GM19193 (cell line): ENCODE data around the gene SCFD2.

Source experiments
- POLR2A ChIP-seq: IDR thresholded peaks from 4 replicates; pipeline ENCODE4 v1.6.1; 2011; ENCODE audit not compliant: insufficient read depth, insufficient read length; ENCODE audit errors: extremely low read depth

SCFD2 gene

DNA sequence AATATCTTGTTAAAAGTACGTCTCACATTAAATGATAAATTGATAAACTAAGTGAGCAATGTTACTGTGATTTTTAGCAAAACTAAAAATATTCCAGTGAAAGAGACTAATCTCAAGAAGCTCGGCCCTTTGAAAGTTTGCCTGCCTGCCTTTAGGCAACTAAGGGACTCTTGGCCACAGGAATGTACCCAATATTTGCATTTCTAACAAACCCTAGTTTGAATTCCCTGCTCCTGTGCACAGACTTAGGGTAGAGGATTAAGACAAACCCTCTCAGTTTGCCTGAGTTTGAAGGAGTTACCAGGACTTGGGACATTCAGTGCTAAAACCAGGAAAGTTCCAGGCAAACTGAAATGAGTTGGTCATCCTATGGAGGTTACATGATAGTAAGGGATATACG is 157.1 kb downstream of the SCFD2 start:
- TF ChIP-seq POLR2A = no peak

DNA sequence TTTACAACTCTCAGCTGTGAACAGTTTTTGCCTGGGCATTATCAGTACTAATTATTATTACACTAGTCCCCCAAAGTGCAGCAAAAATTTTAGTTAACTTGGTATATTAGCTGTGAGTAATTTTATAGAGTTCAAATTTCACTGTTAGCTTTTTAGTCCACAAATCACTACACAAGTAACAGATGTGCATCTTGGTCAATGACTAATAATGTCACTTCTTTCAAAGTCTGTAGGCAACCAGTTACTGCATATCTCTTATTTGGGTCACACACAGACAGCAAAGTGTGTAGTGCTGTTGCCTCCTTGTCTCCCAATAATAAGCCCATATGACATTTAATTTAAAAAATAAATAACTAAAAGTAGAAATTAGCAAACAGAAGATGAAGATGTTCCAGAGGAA is 159.9 kb downstream of the SCFD2 start:
- no peak for TF ChIP-seq POLR2A

GRCh38 chr4:53199356-53199755 is 166.5 kb downstream of the SCFD2 start:
- no peak for TF ChIP-seq POLR2A

DNA sequence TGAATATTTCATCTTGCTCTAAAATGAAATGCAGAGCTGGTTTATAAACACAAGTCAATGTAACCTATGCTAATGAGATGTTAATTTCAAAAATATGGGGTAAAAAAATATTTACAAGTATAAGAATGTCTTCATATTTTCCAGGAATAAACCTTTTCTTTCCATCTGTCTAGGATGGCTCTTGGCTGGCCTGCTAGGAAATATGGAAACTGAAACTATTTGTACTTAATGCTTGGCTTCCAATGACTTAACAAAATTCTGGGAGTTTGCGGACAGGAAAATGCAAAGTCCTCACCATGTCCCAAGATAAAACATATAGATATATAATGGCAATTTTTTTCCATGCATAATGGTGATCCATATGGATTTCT is 168.1 kb downstream of the SCFD2 start:
- TF ChIP-seq POLR2A = no peak

DNA sequence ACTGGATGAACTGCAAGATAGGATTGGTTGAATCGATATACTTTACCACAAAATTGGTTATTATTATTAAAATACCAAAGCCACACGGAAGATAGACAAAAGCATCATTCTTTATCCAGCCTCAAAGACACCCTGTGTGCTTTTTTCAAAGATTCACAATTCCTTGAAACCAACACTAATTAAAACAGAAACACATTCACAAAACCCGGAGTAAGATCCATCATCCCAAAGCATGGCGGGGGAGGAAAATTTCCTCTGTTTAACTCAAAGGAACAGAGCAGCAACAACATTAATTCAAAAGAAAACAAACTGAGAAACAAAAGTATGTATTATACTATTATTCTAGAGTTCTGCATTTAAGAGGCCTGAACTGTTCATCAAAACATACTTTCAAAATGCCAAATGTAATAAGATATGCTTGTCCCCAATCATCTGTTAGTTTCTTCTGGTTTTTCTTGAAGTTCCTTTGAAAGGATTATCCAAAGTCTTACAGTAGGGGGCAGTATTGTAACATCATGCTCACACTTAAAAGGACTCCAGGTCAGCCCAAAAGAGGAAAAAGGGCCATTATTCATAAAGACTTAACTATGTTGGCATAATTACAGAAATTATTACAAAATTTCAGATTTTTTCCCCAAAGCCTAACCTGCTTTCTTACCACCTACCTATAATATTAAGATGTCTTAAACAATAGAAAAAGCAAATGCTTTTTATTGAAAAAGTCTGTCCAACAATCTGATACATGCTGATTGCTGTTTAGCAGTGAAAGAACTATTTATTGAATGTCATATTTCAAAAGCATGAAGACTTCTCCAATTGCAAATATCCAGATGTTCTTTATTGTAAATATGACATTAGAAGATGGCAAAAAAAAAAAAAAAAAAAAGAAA is 168.7 kb downstream of the SCFD2 start:
- no peak for TF ChIP-seq POLR2A

GRCh38 chr4:53195815-53196661 is 169.8 kb downstream of the SCFD2 start:
- no peak for TF ChIP-seq POLR2A

DNA sequence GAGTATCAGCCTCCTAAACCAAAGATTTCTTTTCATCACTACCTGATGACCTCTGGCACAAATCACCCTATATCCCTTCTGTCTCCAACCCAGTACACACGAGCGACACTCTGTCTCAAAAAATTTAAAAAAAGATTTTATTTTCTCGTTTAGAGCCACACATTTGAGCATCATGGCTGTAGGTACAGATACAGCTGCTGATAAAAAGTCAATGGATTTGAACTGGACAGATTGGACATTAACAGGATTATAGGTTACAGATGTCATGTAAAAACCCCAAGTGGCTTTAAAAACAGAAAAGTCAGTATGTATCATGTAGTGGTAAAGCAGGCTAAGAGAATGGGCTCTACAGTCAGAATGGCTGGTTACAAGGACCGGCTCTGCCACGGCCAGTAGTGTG is 171.1 kb downstream of the SCFD2 start:
- no peak for TF ChIP-seq POLR2A

- no peak for TF ChIP-seq POLR2A
Measured at GRCh38 chr4:53193111-53193510, 172.8 kb downstream of the SCFD2 start.

DNA sequence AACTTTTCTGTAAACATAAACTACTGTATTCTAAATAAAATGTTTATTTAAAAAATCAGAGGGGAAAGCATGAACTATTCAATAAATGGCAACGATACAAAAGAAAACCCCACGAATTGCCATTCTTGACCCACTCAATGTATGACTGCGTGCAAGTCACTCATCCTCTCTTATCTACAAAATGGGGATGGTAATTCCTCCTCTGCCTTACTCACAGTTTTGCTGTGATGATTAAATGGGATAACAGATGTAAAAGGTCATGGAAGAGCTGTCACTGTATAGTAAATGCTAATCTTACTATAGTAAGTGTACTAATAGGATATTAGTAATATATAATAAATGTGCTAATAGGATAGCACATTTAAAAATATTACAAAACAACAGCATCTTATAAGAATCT is 173.4 kb downstream of the SCFD2 start:
- TF ChIP-seq POLR2A = no peak

DNA sequence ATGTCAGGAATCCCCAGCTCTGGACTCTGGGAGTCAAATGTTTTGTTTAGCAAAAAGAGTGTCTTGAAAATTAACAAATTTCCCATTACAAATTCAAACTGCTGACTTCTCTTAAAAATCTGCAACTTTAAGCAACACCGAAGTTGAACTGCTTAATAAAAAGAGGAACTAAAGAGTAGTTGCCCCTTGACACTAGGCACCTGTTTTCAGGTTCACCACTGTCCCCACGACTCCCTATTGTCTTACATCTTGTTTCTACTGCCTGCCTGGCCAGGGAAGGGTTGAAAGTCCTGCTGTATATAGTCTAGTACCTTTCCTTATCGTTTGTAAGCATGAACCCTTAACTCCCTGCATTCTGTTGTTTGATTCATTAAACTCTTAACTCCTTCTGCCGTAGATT is 173.9 kb downstream of the SCFD2 start:
- no peak for TF ChIP-seq POLR2A

DNA sequence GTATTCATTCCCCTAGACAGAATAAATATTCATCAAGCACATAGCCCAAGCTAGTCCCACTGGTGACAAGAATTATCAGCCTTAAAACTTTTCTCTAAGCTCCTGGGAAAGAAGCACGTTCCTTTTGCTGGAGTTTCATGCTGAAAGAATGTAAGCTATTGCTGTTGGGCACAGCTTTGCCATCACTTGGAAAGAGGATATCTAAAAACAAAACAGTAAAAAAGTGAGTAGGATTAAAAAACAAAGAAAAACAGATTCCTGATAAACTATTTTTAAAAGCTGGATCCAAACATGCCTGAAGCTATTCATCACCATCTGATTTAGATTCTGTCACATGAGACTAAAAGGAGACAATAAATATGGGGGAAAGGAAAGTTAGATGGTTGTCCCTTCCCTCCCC is 176.8 kb downstream of the SCFD2 start:
- no peak for TF ChIP-seq POLR2A

- no peak for TF ChIP-seq POLR2A
Measured at GRCh38 chr4:53186714-53187358, 179.0 kb downstream of the SCFD2 start.

DNA sequence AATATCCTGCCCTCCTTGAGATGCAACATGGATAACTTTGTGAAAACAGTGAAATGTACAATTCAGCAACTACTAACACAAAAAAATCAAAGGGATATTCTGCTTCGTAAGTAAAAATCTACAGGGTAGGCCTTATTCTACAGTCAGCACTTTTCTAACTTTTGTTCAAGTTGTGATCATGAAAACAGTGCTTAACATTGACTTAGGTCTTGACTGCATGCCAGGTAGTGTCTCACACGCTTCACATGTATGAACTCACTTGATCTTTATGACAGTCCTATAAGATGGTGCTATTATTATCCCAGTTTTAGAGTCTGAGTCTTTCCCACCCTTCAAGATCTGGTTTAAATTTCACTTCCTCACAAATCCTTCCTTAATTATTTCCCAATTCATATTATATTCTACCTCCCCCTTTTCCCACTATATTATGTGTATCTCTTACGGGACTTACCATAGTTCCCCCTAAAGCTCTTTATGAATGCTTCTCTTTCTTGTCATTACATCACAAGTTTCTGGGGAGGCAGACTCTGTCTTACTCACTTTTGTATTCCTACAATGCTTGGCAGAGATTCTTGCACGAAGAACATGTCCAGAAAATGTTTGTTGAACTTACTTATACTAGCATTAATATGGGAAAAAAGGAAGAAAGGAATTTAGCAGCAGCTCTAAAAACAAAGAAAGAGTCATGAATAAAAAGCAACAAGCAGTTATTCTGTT is 179.8 kb downstream of the SCFD2 start:
- TF ChIP-seq POLR2A = no peak

DNA sequence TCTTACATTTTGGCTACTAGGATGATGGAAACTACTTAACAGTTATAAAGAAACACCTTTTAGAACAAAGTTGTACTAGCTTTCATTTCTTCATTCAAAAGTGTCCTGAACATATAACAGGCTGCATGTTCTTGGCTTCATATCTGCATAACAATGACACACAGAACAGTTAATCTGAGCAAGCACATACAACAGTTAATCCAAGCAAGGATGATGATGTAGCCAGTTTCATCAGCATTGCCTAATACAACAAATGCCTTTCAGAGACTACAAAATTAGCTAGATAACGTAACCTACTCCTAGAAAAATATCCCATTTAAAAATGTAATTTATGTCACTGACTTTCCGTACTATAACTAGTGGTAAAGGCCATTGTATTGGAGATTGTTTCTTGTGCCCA is 182.1 kb downstream of the SCFD2 start:
- TF ChIP-seq POLR2A = no peak

- no peak for TF ChIP-seq POLR2A
Measured at GRCh38 chr4:53175640-53176039, 190.2 kb downstream of the SCFD2 start.

DNA sequence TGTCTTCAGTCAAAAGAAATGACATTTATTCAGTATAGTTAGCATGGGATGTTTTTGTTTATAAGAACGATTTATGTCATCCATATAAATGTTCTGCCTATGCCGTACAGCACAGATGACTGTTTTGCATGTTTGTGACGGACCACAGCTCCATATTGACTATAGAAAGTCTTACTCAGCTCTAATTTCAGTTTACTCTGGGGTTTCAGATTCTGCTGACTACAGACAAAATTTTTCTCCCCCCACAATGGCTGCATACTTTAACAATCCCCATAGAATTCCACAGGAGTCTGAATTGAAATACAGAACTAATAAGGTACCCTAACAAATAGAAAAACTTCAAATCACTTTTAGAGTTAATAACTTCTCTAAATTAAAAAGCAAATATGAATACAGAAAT is 191.0 kb downstream of the SCFD2 start:
- TF ChIP-seq POLR2A = no peak

- no peak for TF ChIP-seq POLR2A
Measured at GRCh38 chr4:53173576-53173975, 192.3 kb downstream of the SCFD2 start.
